GM12801 (cell line): ENCODE measurements around the gene IL6ST.

Experiments used
- TF ChIP-seq, protein P1 (sequence below): IDR thresholded peaks from one replicate; pipeline ENCODE4 v1.5.1; 2011; ENCODE audit warnings: control low read depth; ENCODE audit not compliant: insufficient read length; ENCODE audit errors: extremely low read depth

IL6ST gene

DNA sequence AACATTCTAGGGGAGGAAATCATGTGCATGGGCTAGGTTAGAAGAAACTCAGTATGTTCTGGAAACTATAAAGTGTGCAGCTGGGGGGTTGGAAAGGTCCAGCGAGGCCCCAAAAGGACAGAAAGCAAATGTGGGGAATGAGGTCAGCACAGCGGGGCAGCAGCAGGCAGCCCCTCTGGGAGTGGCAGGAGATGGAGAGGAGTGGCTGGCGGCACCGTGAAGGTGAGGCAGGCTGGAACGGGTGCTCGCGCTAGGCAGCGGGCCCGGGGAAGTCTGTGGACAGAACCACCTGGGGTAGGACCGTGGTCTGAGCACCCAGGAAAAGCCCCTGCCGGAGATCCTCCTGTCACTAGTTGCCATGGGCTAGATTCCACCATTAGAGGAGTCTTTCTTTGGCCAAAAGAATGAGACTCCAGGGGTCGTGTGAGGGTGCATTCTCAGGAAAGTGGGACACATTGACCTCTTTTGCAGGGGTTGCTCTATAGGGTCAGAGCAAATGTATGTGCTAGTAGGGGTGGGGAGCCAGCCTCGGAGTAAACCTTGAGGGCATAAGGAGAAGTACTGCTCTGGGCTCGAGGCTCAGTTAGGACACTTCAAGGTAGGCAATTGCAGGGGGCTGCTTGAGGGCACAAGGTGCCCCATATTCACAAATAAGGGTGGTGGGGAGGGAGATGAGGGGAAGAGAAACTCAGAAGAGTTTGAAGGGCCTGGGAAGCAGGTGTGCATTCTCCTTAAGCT, 61.2 kb downstream of the IL6ST start:
- TF ChIP-seq, protein P1, sequence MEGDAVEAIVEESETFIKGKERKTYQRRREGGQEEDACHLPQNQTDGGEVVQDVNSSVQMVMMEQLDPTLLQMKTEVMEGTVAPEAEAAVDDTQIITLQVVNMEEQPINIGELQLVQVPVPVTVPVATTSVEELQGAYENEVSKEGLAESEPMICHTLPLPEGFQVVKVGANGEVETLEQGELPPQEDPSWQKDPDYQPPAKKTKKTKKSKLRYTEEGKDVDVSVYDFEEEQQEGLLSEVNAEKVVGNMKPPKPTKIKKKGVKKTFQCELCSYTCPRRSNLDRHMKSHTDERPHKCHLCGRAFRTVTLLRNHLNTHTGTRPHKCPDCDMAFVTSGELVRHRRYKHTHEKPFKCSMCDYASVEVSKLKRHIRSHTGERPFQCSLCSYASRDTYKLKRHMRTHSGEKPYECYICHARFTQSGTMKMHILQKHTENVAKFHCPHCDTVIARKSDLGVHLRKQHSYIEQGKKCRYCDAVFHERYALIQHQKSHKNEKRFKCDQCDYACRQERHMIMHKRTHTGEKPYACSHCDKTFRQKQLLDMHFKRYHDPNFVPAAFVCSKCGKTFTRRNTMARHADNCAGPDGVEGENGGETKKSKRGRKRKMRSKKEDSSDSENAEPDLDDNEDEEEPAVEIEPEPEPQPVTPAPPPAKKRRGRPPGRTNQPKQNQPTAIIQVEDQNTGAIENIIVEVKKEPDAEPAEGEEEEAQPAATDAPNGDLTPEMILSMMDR, result no peak

DNA sequence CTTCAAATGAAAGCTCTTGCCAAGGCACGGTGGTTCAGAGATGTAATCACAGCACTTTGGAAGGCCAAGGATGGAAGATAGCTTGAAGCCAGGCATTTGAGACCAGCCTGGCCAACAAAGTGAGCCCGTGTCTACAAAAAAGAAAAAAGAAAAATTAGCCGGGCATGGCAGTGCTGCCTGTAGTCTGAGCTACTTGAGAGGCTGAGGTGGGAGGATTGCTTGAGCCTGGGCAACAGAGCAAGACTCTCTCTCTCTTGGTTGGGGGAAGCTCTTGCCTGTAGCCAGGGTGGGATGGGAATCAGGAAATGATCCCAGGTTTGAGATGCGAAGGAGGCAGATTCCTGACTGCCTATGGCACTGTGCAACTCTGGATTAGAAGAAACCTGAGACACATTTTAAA, 62.1 kb downstream of the IL6ST start:
- TF ChIP-seq, protein P1, result no peak

DNA sequence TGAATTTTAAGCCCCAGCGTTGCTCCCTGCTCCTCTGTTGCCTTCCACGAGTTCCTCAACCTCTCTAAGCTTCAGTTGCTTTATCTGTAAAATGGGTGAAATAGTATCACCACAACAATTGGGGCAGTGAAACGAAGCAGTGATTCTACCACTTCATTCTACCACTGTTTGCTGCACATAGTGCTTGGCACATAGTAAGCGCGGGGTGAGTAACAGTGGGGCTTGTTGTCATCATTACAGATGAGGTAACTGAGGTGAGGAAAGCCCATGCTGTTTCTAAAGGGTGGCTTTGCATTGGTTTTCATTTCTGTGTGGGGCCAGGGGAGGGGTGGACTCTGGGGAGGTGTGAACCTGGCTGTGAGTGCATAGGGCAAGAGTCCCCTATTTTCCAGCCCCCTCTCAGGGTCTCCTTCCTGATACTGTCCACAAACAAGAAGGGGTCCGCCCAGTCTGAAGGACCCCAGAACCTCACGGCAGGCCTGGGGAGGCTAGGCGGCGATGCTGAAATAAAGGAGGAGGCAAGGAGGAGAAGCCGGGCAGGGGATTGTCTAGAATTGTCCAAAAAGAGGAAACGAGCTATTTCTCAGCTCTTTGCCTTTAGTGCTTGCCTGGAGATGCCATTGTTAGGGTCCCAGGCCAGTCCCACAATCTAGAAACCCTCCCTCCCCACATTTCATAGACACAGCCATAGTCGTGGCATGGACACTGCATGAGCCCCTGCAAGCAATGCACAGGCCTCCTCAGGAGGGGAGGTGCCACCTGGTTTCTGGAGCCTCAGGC, 65.6 kb downstream of the IL6ST start:
- TF ChIP-seq, protein P1, result no peak

DNA sequence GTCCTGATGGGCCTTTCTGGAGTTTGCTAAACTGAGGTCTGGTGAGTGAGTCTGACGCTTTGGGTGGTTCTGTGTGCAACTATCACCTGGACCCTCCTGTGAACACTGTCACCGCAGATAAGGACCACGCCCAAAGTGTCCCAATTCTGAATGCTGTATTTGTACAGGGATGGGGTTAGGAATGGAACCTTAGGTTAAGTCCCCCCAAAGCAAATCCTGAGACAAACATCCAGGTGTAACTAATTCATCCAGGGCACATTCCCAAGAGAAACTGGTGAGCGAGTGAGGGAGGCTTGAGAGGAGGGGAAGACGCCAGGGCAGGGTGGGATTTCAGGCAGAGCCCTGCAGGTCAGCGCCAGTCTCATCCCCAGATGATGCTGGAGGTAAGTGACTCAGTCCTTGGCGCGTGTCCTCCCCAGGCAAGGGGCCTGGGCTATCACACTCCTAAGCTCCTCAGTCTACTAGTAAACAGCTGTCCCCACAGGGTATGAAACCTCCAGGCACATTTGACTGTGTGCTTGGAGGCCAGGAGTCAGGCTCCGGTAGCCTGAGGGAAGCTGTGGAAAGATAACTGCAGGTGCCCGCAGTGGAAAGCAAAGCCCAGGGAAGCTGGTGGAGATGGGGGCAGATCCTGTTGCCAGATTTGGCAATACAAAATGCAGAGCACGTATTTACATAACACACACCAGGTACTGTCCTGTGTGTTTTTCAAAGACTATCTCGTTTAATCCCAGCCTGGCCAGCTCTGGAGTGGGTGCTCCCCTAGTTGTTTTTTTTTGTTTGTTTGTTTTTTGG, 66.7 kb downstream of the IL6ST start:
- TF ChIP-seq, protein P1, result no peak

DNA sequence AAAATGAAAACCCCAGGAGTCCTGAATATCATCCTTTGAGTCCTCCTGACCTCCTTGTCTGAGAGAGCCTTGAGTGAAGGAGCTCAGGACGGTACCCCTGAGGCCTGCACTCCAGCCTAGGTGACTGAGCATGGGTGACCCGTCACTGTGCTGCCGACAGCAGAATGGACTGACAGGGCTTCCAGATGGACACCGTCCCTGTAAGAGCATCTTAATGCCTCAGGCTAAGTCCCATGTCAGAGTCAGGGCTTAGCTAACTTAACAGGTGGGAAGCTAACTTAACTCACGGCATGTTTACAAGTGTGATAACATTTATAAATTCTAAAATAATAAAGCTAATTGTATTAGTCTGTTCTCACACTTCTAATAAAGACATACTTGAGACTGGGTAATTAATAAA, 68.3 kb downstream of the IL6ST start:
- TF ChIP-seq, protein P1, result no peak

DNA sequence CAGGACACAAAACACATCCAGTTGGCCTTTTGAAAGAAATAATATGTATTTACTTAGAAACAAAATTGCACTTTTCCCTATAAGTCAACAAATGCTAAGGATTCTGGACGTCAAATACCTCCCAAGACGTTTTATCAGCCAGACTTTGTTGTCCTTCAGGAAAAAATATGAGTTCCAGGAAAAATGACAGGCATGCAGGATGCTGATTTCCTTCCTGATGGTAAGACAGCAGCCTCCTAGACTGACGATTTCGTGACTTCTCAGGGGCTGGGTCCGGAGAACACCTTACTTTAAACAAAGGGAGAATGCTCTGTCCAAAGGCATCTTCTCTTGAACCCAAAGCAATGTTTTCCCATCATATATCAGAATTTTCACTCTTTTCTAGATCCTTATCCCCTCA, 69.1 kb downstream of the IL6ST start:
- TF ChIP-seq, protein P1, result no peak

DNA sequence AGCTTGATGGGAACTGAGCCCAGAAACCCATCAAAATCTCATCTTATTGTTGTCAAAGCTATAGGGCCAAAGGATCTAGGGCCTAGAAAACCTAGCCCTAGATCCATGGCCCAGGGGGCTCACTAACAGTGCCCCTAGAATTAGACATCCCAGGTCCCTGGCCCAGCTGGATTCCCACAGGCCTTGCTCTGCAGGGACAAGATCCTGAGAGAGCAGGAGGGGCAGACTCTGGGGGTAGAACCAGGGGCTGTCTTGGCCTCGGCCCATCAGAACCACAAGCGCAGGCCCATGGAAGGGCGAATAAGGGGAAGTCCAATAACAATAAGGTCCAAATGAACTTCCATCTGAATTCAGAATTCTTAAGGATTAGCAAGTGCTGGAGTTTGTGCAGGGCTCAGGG, 69.6 kb downstream of the IL6ST start:
- TF ChIP-seq, protein P1, result no peak
